Neuronal stem cell (in vitro differentiated cells): ENCODE data around the gene DEAF1.

Experiments used
- DNase-seq: peaks from one replicate; pipeline ENCODE4 v3.0.0-alpha.2; 2013; ENCODE audit warnings: low spot score
- H2AFZ ChIP-seq: one replicate; pipeline ENCODE4 v1.6.1; 2013; ENCODE audit warnings: mild to moderate bottlenecking, low read length, inconsistent platforms
- H2AK5ac ChIP-seq: 2 replicates; pipeline ENCODE4 v1.6.1; 2013; ENCODE audit warnings: low read depth, mild to moderate bottlenecking, inconsistent platforms, low read length, moderate library complexity, mixed read lengths
- H2BK120ac ChIP-seq: 2 replicates; pipeline ENCODE4 v1.6.1; 2013; ENCODE audit warnings: low read depth, mild to moderate bottlenecking, inconsistent platforms, low read length, moderate library complexity, mixed read lengths
- H2BK12ac ChIP-seq: one replicate; pipeline ENCODE4 v1.6.1; 2013; ENCODE audit warnings: low read length, inconsistent platforms
- H2BK15ac ChIP-seq: 2 replicates; pipeline ENCODE4 v1.6.1; 2013; ENCODE audit warnings: mild to moderate bottlenecking, low read length, inconsistent platforms, mixed read lengths
- H2BK5ac ChIP-seq: one replicate; pipeline ENCODE4 v1.6.1; 2013; ENCODE audit warnings: inconsistent platforms, mild to moderate bottlenecking, low read length, moderate library complexity
- H3K14ac ChIP-seq: one replicate; pipeline ENCODE4 v1.6.1; 2013; ENCODE audit warnings: low read length, inconsistent platforms
- H3K18ac ChIP-seq: 2 replicates; pipeline ENCODE4 v1.6.1; 2013; ENCODE audit warnings: low read length, inconsistent platforms
- H3K23ac ChIP-seq: 2 replicates; pipeline ENCODE4 v1.6.1; 2013; ENCODE audit warnings: low read depth, mild to moderate bottlenecking, mixed read lengths, low read length, inconsistent platforms; ENCODE audit not compliant: poor library complexity
- H3K27ac ChIP-seq: replicated peaks from 3 replicates; pipeline ENCODE4 v1.5.1; 2013; ENCODE audit warnings: low read length, inconsistent platforms
- H3K27me3 ChIP-seq, 3 experiments: 2 replicates each; pipeline ENCODE4 v1.6.1; 2013; ENCODE audit warnings: low read length in 3 of 3, mild to moderate bottlenecking in 2 of 3, inconsistent platforms in 1 of 3, low read depth in 1 of 3, mixed read lengths in 1 of 3, moderate library complexity in 1 of 3; ENCODE audit not compliant: control insufficient read depth in 3 of 3, insufficient read depth in 3 of 3
- H3K36me3 ChIP-seq, 2 donors: replicated peaks in 1 of 2; 2 replicates each; pipeline ENCODE4 v1.6.1; 2013; ENCODE audit warnings: low read length in 2 of 2; ENCODE audit not compliant: control insufficient read depth in 2 of 2, insufficient read depth in 2 of 2
- H3K4ac ChIP-seq: 2 replicates; pipeline ENCODE4 v1.6.1; 2013; ENCODE audit warnings: inconsistent platforms, mild to moderate bottlenecking, low read length, moderate library complexity
- H3K4me1 ChIP-seq, 2 donors: 1 replicate in 1 of 2; 2 replicates in 1 of 2; pipeline ENCODE4 v1.6.1; 2013; ENCODE audit warnings: low read length in 2 of 2, low read depth in 1 of 2; ENCODE audit not compliant: control insufficient read depth in 2 of 2, insufficient read depth in 1 of 2
- H3K4me2 ChIP-seq: one replicate; pipeline ENCODE4 v1.6.1; 2013; ENCODE audit warnings: mild to moderate bottlenecking, low read length, inconsistent platforms; ENCODE audit not compliant: insufficient read depth, poor library complexity, severe bottlenecking
- H3K4me3 ChIP-seq, 2 donors: 2 replicates each; pipeline ENCODE4 v1.5.1; 2013; ENCODE audit warnings: low read length in 2 of 2, mild to moderate bottlenecking in 2 of 2, inconsistent platforms in 1 of 2, moderate library complexity in 1 of 2
- H3K79me1 ChIP-seq: one replicate; pipeline ENCODE4 v1.6.1; 2013; ENCODE audit warnings: low read depth, mild to moderate bottlenecking, inconsistent platforms, low read length, moderate library complexity
- H3K9ac ChIP-seq: one replicate; pipeline ENCODE4 v1.6.1; 2013; ENCODE audit warnings: mild to moderate bottlenecking, low read depth, low read length, inconsistent platforms; ENCODE audit not compliant: poor library complexity
- H3K9me3 ChIP-seq, 2 donors: replicated peaks in 1 of 2; 2 replicates each; pipeline versions ENCODE3 to v1.6.1; 2013; ENCODE audit warnings: low read length in 2 of 2, mild to moderate bottlenecking in 2 of 2, inconsistent platforms in 1 of 2, low read depth in 1 of 2, mixed read lengths in 1 of 2, moderate library complexity in 1 of 2; ENCODE audit not compliant: control insufficient read depth in 2 of 2, insufficient read depth in 1 of 2
- H4K8ac ChIP-seq: one replicate; pipeline ENCODE4 v1.6.1; 2013; ENCODE audit warnings: low read depth, mild to moderate bottlenecking, inconsistent platforms, low read length, moderate library complexity
- H4K91ac ChIP-seq: one replicate; pipeline ENCODE4 v1.6.1; 2013; ENCODE audit warnings: low read length, low read depth, mild to moderate bottlenecking, inconsistent platforms; ENCODE audit not compliant: poor library complexity
- WGBS, 2 donors: extraction: QIAGEN DNeasy Blood & Tissue Kit; methylation state at CpG; one replicate each; pipeline ENCODE4 v1.1.7; 2013; ENCODE audit warnings: missing lambda C conversion rate in 2 of 2, mixed read lengths in 1 of 2; ENCODE audit not compliant: insufficient read length in 2 of 2, insufficient replicate concordance in 1 of 2; ENCODE audit errors: extremely low coverage in 2 of 2; 5-methylcytosine and 5-hydroxymethylcytosine counted together

The DEAF1 gene

DNA sequence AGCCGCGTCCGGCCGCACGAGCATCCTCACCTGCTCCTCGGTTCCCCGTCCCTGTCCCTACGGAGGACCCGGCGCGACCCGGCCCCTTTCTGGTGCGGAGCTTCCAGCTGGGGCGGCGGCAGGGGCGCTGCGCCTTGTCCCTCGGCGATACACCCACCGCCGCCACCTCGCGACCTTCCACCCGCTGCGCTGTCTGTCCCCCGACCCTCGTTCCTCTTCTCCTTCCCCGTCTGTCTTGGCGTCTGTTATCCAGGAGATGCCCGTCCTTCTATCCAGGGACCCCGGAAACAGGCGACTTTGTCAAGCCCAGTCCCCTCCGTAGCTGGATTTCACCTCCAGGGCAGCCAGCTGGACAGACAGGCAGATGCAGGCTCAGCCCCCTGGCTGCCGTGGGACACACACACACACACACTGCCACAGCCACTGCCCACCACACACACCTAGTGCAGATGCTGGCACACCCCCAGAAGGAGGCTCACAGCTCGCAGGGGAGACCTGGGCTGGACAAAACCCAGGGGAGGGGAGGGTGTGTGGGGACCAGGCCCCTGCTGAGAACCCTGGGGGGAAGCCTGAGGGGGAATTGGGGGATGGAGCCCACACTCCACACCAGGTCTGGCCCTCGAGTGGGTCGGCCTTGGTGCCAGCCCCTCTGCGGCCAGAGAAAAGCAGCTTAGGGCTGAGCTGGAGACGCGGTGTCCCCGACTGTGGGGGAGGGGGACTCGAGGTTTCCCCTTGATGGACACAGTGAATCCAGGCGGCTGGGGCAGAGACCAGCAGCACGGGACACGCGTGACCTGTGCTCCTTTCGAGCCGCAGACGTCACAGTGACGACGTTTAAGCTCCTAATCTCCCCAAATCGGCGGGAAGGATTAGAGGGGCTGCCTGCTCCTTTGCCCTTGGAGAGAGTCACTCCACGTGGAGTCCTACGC, 57.2 kb downstream of the DEAF1 start:
- peaks cover 21 to 23% of the 10 kb centered on the region in 2 donors for H3K4me1 ChIP-seq
- peak overlapping the region in 1 of 2 donors; percentile 91 for H3K4me3 ChIP-seq
- H3K27me3 ChIP-seq: peaks cover 0 to 23% (median 7%) of the 10 kb centered on the region in 3 experiments
- peak overlapping the region; percentile 25 for H3K14ac ChIP-seq
- H4K8ac ChIP-seq: no peak overlapping the region
- H3K9me3 ChIP-seq: peaks cover 0 to 3% of the 10 kb centered on the region in 2 donors
- peak overlapping the region; percentile 99 for H3K27ac ChIP-seq
- no peak overlapping the region for H2AFZ ChIP-seq
- H2BK12ac ChIP-seq: peak overlapping the region; percentile 98
- peak; percentile 48 for DNase-seq
- H4K91ac ChIP-seq: no peak overlapping the region
- H2BK5ac ChIP-seq: peak overlapping the region; percentile 31
- H3K36me3 ChIP-seq: peaks cover 0 to 19% of the 10 kb centered on the region in 2 donors
- peak overlapping the region; percentile 86 for H3K23ac ChIP-seq
- H3K9ac ChIP-seq: peak overlapping the region; percentile 96
- H2BK15ac ChIP-seq: peak overlapping the region; percentile 82
- WGBS, 2 donors: no CpG with 5 or more reads among the region's 55 CpGs
- H3K4ac ChIP-seq: no peak overlapping the region
- H3K18ac ChIP-seq: peak overlapping the region; percentile 92
- peak overlapping the region; percentile 98 for H3K4me2 ChIP-seq
- peaks cover 8% of the 10 kb centered on the region for H3K79me1 ChIP-seq
- peak overlapping the region; percentile 13 for H2AK5ac ChIP-seq
- H2BK120ac ChIP-seq: peak overlapping the region; percentile 81

DNA sequence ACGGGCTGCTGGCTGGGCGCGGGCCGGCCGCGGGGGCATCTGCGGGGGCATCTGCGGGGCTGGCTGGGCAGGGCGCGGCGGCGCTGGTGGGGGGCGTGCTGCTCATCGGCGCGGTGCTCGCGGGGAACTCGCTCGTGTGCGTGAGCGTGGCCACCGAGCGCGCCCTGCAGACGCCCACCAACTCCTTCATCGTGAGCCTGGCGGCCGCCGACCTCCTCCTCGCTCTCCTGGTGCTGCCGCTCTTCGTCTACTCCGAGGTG, 57.8 kb downstream of the DEAF1 start:
- H2AK5ac ChIP-seq: peak overlapping the region; percentile 13
- no peak overlapping the region for H2AFZ ChIP-seq
- H3K9me3 ChIP-seq: no peaks in the 10 kb centered on the region
- H3K9ac ChIP-seq: peak overlapping the region; percentile 96
- peak overlapping the region; percentile 82 for H2BK15ac ChIP-seq
- peak overlapping the region; percentile 98 for H2BK12ac ChIP-seq
- H3K79me1 ChIP-seq: peaks cover 5% of the 10 kb centered on the region
- H2BK120ac ChIP-seq: peak overlapping the region; percentile 81
- H3K14ac ChIP-seq: peak overlapping the region; percentile 25
- peak overlapping the region; percentile 86 for H3K23ac ChIP-seq
- no CpG with 5 or more reads among the region's 34 CpGs for WGBS, 2 donors
- peak overlapping the region in 1 of 2 donors; percentile 91 for H3K4me3 ChIP-seq
- peaks cover 21 to 23% of the 10 kb centered on the region in 2 donors for H3K4me1 ChIP-seq
- H4K8ac ChIP-seq: no peak overlapping the region
- peaks cover 0 to 23% (median 5%) of the 10 kb centered on the region in 3 experiments for H3K27me3 ChIP-seq
- peak overlapping the region; percentile 92 for H3K18ac ChIP-seq
- H2BK5ac ChIP-seq: peak overlapping the region; percentile 31
- H3K36me3 ChIP-seq: peaks cover 0 to 14% of the 10 kb centered on the region in 2 donors
- no peak overlapping the region for H4K91ac ChIP-seq
- no peak for DNase-seq
- H3K27ac ChIP-seq: no peak overlapping the region
- peak overlapping the region; percentile 98 for H3K4me2 ChIP-seq
- H3K4ac ChIP-seq: no peak overlapping the region

DNA sequence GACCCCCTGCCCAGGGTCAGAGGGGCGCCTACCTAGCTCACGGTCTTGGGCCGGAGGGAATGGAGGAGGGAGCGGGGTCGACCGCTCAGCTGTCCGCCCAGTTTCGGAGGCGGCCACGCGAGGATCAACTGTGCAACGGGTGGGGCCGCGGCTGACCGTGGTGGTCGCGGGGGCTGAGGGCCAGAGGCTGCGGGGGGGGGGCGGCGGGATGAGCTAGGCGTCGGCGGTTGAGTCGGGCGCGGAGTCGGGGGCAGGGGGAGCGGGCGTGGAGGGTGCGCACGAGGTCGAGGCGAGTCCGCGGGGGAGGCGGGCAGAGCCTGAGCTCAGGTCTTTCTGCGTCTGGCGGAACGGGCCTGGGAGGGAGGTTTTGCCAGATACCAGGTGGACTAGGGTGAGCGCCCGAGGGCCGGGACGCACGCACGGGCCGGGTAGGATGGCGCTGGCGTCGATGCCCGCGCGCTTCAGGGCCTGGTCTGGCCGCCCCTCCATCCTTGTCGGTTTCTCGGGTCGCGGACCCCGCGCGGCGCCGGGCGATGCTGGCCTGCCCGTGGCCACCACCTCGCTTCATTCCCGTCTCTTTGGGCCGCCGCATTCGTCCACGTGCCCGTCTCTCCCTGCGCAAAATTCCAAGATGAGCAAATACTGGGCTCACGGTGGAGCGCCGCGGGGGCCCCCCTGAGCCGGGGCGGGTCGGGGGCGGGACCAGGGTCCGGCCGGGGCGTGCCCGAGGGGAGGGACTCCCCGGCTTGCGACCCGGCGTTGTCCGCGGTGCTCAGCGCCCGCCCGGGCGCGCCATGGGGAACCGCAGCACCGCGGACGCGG, 58.3 kb downstream of the DEAF1 start, which contains the start of gene DRD4:
DRD4 (plus strand) TSS at position 759 of the 822 bp plus-strand sequence; CDS start at position 795, 36 bp downstream.
- Histone ChIP-seq H4K91ac (no peak within 1 kb of the TSS), H2AFZ (no peak within 1 kb of the TSS), H3K27me3 (peaks cover 0 to 23% (median 5%) of the 10 kb centered on the region in 3 experiments), H2BK120ac (peak within 1 kb of the TSS; percentile 81), H4K8ac (peak within 1 kb of the TSS; percentile 99), H3K36me3 (peaks cover 0 to 8% of the 10 kb centered on the region in 2 donors), H3K4me2 (peak within 1 kb of the TSS; percentile 98), H2BK5ac (peak within 1 kb of the TSS; percentile 57), H3K9me3 (no peaks in the 10 kb centered on the region), H3K4me3 (peak within 1 kb of the TSS in 1 of 2 donors; percentile 91), H3K4ac (peak within 1 kb of the TSS; percentile 37), H3K4me1 (peaks cover 21 to 23% of the 10 kb centered on the region in 2 donors), H2BK15ac (peak within 1 kb of the TSS; percentile 99), H3K79me1 (peaks cover 5% of the 10 kb centered on the region), H3K14ac (peak within 1 kb of the TSS; percentile 47), H2AK5ac (peak within 1 kb of the TSS; percentile 94), H3K9ac (peak within 1 kb of the TSS; percentile 96), H3K18ac (peak within 1 kb of the TSS; percentile 92), H3K27ac (peak within 1 kb of the TSS; percentile 99), H2BK12ac (peak within 1 kb of the TSS; percentile 98), H3K23ac (peak within 1 kb of the TSS; percentile 97)
- peak; percentile 50 for DNase-seq
- no CpG with 5 or more reads among the region's 100 CpGs for WGBS, 2 donors
